GM18517 (cell line): ENCODE measurements around the gene FAM3C.

Experiments used
- ATAC-seq: cut with Tn5 transposase; IDR thresholded peaks from one replicate; pipeline ENCODE4 v1.9.1; 2021; ENCODE audit warnings: mild to moderate bottlenecking, moderate library complexity; ENCODE audit not compliant: unreplicated experiment

FAM3C gene

GRCh38 chr7:121301446-121302213 is 94.5 kb downstream of the FAM3C start:
- no peak for ATAC-seq

- no peak for ATAC-seq
Observed at GRCh38 chr7:121300685-121301420, 95.3 kb downstream of the FAM3C start.
